Thymus (tissue), 11 donors: ENCODE results near the gene POLR3E. TPM values are rescaled to one million over a fixed set of nuclear protein-coding genes. Genes with fewer than 3 reads are reported as not detected.
"Not testable (repeated sequence)": the region's sequence is repeated elsewhere in the genome, so short reads cannot be mapped to it uniquely, and the experiment has no call there.

Experiments used
- DNase-seq, 9 donors: peaks; one replicate each; pipeline ENCODE4 v3.0.0-alpha.2; 2013; ENCODE audit warnings: low spot score in 9 of 9, low read depth in 6 of 9, missing footprints in 1 of 9
- H3K27ac ChIP-seq, 2 donors: one replicate each; pipeline ENCODE4 v1.5.1; 2013; ENCODE audit warnings: control low read depth in 1 of 2, low read depth in 1 of 2, low read length in 1 of 2, mild to moderate bottlenecking in 1 of 2, moderate library complexity in 1 of 2
- H3K27me3 ChIP-seq, 2 donors: one replicate each; pipeline ENCODE4 v1.5.1; 2013; ENCODE audit warnings: low read length in 1 of 2; ENCODE audit not compliant: control insufficient read depth in 2 of 2, insufficient read depth in 1 of 2
- H3K36me3 ChIP-seq, 2 donors: one replicate each; pipeline ENCODE4 v1.5.1; 2013; ENCODE audit warnings: low read length in 1 of 2, mild to moderate bottlenecking in 1 of 2, moderate library complexity in 1 of 2; ENCODE audit not compliant: control insufficient read depth in 2 of 2, insufficient read depth in 2 of 2
- H3K4me1 ChIP-seq, 2 donors: one replicate each; pipeline ENCODE4 v1.5.1; 2013; ENCODE audit warnings: low read length in 2 of 2; ENCODE audit not compliant: control insufficient read depth in 2 of 2, insufficient read depth in 2 of 2
- H3K4me3 ChIP-seq, 2 donors: one replicate each; pipeline ENCODE4 v1.5.1; 2013; ENCODE audit warnings: low read length in 2 of 2, control low read depth in 1 of 2, mild to moderate bottlenecking in 1 of 2
- H3K9me3 ChIP-seq, 2 donors: one replicate each; pipeline ENCODE4 v1.5.1; 2013; ENCODE audit warnings: low read length in 1 of 2, mild to moderate bottlenecking in 1 of 2; ENCODE audit not compliant: control insufficient read depth in 2 of 2, insufficient read depth in 1 of 2
- WGBS: extraction: QIAGEN DNeasy Blood & Tissue Kit; methylation state at CpG from one replicate; pipeline ENCODE4 v1.1.7; 2013; 5-methylcytosine and 5-hydroxymethylcytosine counted together
- polyA plus RNA-seq: library from polyadenylated mRNA; stranded (reverse); fragments of 200-250 nt; gene quantifications from one replicate; pipeline ENCODE4 v1.2.3, GENCODE V29; 2013
- total RNA-seq: library from RNA; stranded (reverse); fragments of 120-200 nt; gene quantifications from one replicate; pipeline ENCODE4 v1.2.4, GENCODE V29; 2013
- donor health status: healthy.

Gene POLR3E
- total and polyA plus RNA-seq, 2 donors = 27.2 to 27.4 TPM

GRCh38 chr16:22348291-22348690 is 51.1 kb downstream of the POLR3E start:
- no peaks in the 10 kb centered on the region for H3K9me3 ChIP-seq
- WGBS = 93% methylated on average over 2 of the region's 2 CpGs
- H3K36me3 ChIP-seq = peaks cover 32 to 34% of the 10 kb centered on the region in 2 donors
- H3K27me3 ChIP-seq = no peaks in the 10 kb centered on the region
- no peak overlapping the region for H3K4me3 ChIP-seq
- H3K4me1 ChIP-seq = peaks cover 0 to under 1% of the 10 kb centered on the region in 2 donors
- no peak overlapping the region for H3K27ac ChIP-seq
- DNase-seq = no peak

- H3K36me3 ChIP-seq = peaks cover 28 to 33% of the 10 kb centered on the region in 2 donors
- not testable (repeated sequence) for DNase-seq, H3K4me3 ChIP-seq, H3K4me1 ChIP-seq, H3K27ac ChIP-seq, H3K9me3 ChIP-seq, H3K27me3 ChIP-seq
- 96% methylated on average over 6 of the region's 6 CpGs for WGBS
Observed at GRCh38 chr16:22351017-22351416, 53.8 kb downstream of the POLR3E start.

- Histone ChIP-seq H3K9me3 (no peaks in the 10 kb centered on the region), H3K4me1 (peaks cover 7 to 12% of the 10 kb centered on the region in 2 donors), H3K36me3 (peaks cover 20 to 22% of the 10 kb centered on the region in 2 donors), H3K27me3 (no peaks in the 10 kb centered on the region), H3K4me3 (no peak overlapping the region), H3K27ac (no peak overlapping the region)
- DNase-seq = no peak
- 96% methylated on average over 6 of the region's 6 CpGs for WGBS
Observed at GRCh38 chr16:22352140-22352539, 54.9 kb downstream of the POLR3E start.

GRCh38 chr16:22352723-22353122 is 55.5 kb downstream of the POLR3E start:
- Histone ChIP-seq H3K9me3 (no peaks in the 10 kb centered on the region), H3K27me3 (no peaks in the 10 kb centered on the region), H3K36me3 (peaks cover 15 to 16% of the 10 kb centered on the region in 2 donors), H3K4me1 (peaks cover 11 to 17% of the 10 kb centered on the region in 2 donors), H3K4me3 (no peak overlapping the region), H3K27ac (no peak overlapping the region)
- WGBS = 98% methylated on average over 5 of the region's 5 CpGs
- DNase-seq = no peak

- Histone ChIP-seq H3K36me3 (peaks cover 9 to 13% of the 10 kb centered on the region in 2 donors), H3K4me1 (peaks cover 11 to 22% of the 10 kb centered on the region in 2 donors), H3K4me3 (no peak overlapping the region), H3K27ac (peak overlapping the region; percentile 68 to 71), H3K9me3 (no peaks in the 10 kb centered on the region), H3K27me3 (no peaks in the 10 kb centered on the region)
- WGBS = 58% methylated on average over 3 of the region's 3 CpGs
- peak in 1 of 9 donors; percentile 45 for DNase-seq
Observed at GRCh38 chr16:22353191-22353919, 56.1 kb downstream of the POLR3E start.

GRCh38 chr16:22353933-22354541 is 56.8 kb downstream of the POLR3E start:
- Histone ChIP-seq H3K27me3 (no peaks in the 10 kb centered on the region), H3K4me1 (peaks cover 11 to 23% of the 10 kb centered on the region in 2 donors), H3K27ac (peak overlapping the region; percentile 53 to 71), H3K9me3 (no peaks in the 10 kb centered on the region), H3K36me3 (peaks cover 5 to 7% of the 10 kb centered on the region in 2 donors), H3K4me3 (no peak overlapping the region)
- WGBS = 92% methylated on average over 5 of the region's 5 CpGs
- no peak for DNase-seq

GRCh38 chr16:22355487-22355908 is 58.3 kb downstream of the POLR3E start:
- Histone ChIP-seq H3K4me3 (no peak overlapping the region), H3K27me3 (no peaks in the 10 kb centered on the region), H3K4me1 (peaks cover 11 to 23% of the 10 kb centered on the region in 2 donors), H3K27ac (peak overlapping the region in 1 of 2 donors; percentile 1), H3K36me3 (peaks cover 0 to 2% of the 10 kb centered on the region in 2 donors), H3K9me3 (no peaks in the 10 kb centered on the region)
- peak in 1 of 9 donors; percentile 37 for DNase-seq

- Histone ChIP-seq H3K36me3 (peaks cover 0 to 7% of the 10 kb centered on the region in 2 donors), H3K27ac (peak overlapping the region; percentile 79 to 95), H3K4me1 (peaks cover 11 to 23% of the 10 kb centered on the region in 2 donors), H3K27me3 (no peaks in the 10 kb centered on the region), H3K4me3 (no peak overlapping the region), H3K9me3 (no peaks in the 10 kb centered on the region)
- 99% methylated on average over 7 of the region's 7 CpGs for WGBS
- DNase-seq = no peak
Observed at GRCh38 chr16:22356930-22357634, 59.9 kb downstream of the POLR3E start.

GRCh38 chr16:22357635-22357971 is 60.4 kb downstream of the POLR3E start:
- DNase-seq = peak in 1 of 9 donors; percentile 66
- H3K36me3 ChIP-seq = peaks cover 2 to 12% of the 10 kb centered on the region in 2 donors
- 43% methylated on average over 1 of the region's 1 CpG for WGBS
- H3K27ac ChIP-seq = peak overlapping the region; percentile 79 to 95
- peaks cover 11 to 23% of the 10 kb centered on the region in 2 donors for H3K4me1 ChIP-seq
- no peaks in the 10 kb centered on the region for H3K27me3 ChIP-seq
- H3K4me3 ChIP-seq = no peak overlapping the region
- no peaks in the 10 kb centered on the region for H3K9me3 ChIP-seq
